HepG2 (cell line): ENCODE data around the gene ZER1. TPM values are rescaled to one million over a fixed set of nuclear protein-coding genes. Genes with fewer than 3 reads are reported as not detected.

ENCODE experiments used
- ATAC-seq: fragments of 200-7000 bp; cut with Tn5 transposase; 3 replicates; pipeline ENCODE4 v1.9.1; 2020; ENCODE audit warnings: mild to moderate bottlenecking, moderate library complexity
- BruUV-seq: library from RNA; stranded (reverse); fragments of 400-500 nt; replicated peaks from 2 replicates; lab custom pipeline; 2021; lab: Mats Ljungman, UMichigan
- CTCF ChIA-PET: fragments of 300-600 bp; formaldehyde crosslinking; extraction: SDS; loops from one replicate; lab custom pipeline; 2021; ENCODE audit warnings: low total read pairs, inconsistent platforms, low intra/inter-chr PET ratio; lab: Yijun Ruan, JAX
- POLR2A ChIA-PET: fragments of 350-600 bp; sonication (Branson Sonifier 250); formaldehyde crosslinking; loops from one replicate; lab custom pipeline; 2020; ENCODE audit warnings: antibody characterized with exemption, inconsistent platforms; lab: Yijun Ruan, JAX
- DNase-seq: peaks from one replicate; pipeline ENCODE4 v3.0.0-alpha.2; 2015; ENCODE audit warnings: low spot score
- FAIRE-seq: peaks from 3 replicates; lab custom pipeline; 2011; peaks lifted over from hg19 to GRCh38; lab: Jason Lieb, UNC
- H2AFZ ChIP-seq: one replicate; pipeline ENCODE4 v1.6.1; 2011; ENCODE audit warnings: low read length, inconsistent platforms
- H3K27ac ChIP-seq: fragments of 300-600 bp; 3 replicates; pipeline ENCODE4 v1.8.0; 2011; ENCODE audit warnings: mixed run types, mild to moderate bottlenecking, mixed read lengths, low read length, inconsistent platforms; ENCODE audit not compliant: insufficient read depth; ENCODE audit errors: extremely low read length
- H3K27me3 ChIP-seq, 2 experiments: fragments of 200-600 bp in 1 of 2; 2 replicates in 1 of 2; 3 replicates in 1 of 2; pipeline versions ENCODE4 v1.6.0 to v1.8.0; 2011; ENCODE audit warnings: low read length in 2 of 2, mild to moderate bottlenecking in 2 of 2, moderate library complexity in 2 of 2, inconsistent platforms in 1 of 2; ENCODE audit not compliant: insufficient read depth in 2 of 2, control insufficient read depth in 1 of 2
- H3K36me3 ChIP-seq, 2 experiments: fragments of 200-600 bp in 1 of 2; replicated peaks in 1 of 2; 2 replicates in 1 of 2; 3 replicates in 1 of 2; pipeline versions ENCODE4 v1.5.1 to v1.8.0; 2011; ENCODE audit warnings: low read length in 2 of 2, inconsistent platforms in 1 of 2; ENCODE audit not compliant: insufficient read depth in 2 of 2, control insufficient read depth in 1 of 2
- H3K4me1 ChIP-seq: 2 replicates; pipeline ENCODE4 v1.5.1; 2012; ENCODE audit warnings: low read length, inconsistent platforms; ENCODE audit not compliant: insufficient read depth
- H3K4me2 ChIP-seq: 2 replicates; pipeline ENCODE4 v1.6.0; 2011; ENCODE audit warnings: low read depth, low read length, inconsistent platforms
- H3K4me3 ChIP-seq, 3 experiments: fragments of 200-600 bp in 1 of 3; sonication (generic), shearing (Covaris generic) in 1 of 3; replicated peaks in 1 of 3; 2 replicates each; pipeline ENCODE4 v1.5.1; 2011 to 2016; ENCODE audit warnings: low read length in 3 of 3, inconsistent platforms in 2 of 3, low read depth in 2 of 3, mild to moderate bottlenecking in 2 of 3, control low read depth in 1 of 3, mixed read lengths in 1 of 3; ENCODE audit not compliant: insufficient read depth in 1 of 3
- H3K79me2 ChIP-seq: one replicate; pipeline ENCODE4 v1.6.1; 2011; ENCODE audit warnings: low read length, inconsistent platforms; ENCODE audit not compliant: insufficient read depth
- H3K9ac ChIP-seq: 2 replicates; pipeline ENCODE4 v1.6.0; 2011; ENCODE audit warnings: mild to moderate bottlenecking, low read depth, low read length, inconsistent platforms; ENCODE audit not compliant: insufficient read depth
- H3K9me3 ChIP-seq: 2 replicates; pipeline ENCODE4 v1.5.1; 2012; ENCODE audit warnings: mild to moderate bottlenecking, low read length
- H4K20me1 ChIP-seq: 2 replicates; pipeline ENCODE4 v1.6.0; 2011; ENCODE audit warnings: inconsistent platforms, mild to moderate bottlenecking, low read length, moderate library complexity; ENCODE audit not compliant: insufficient read depth
- ATM ChIP-seq: fragments of 450-650 bp; IDR thresholded peaks from 2 replicates; pipeline ENCODE4 v1.7.1; 2017; ENCODE audit warnings: mild to moderate bottlenecking, borderline replicate concordance
- DMAP1 ChIP-seq: IDR thresholded peaks from 2 replicates; pipeline ENCODE4 v1.6.1; 2016
- MEIS1 ChIP-seq: sonication (generic); formaldehyde crosslinking; IDR thresholded peaks from 2 replicates; pipeline ENCODE4 v1.9.0; 2021; ENCODE audit warnings: mild to moderate bottlenecking, missing genetic modification reagents, moderate library complexity, borderline replicate concordance
- MTA3 ChIP-seq: sonication (generic); formaldehyde crosslinking; IDR thresholded peaks from 2 replicates; pipeline ENCODE4 v1.4.0; 2020; ENCODE audit warnings: missing genetic modification reagents
- SRY ChIP-seq: sonication (generic); formaldehyde crosslinking; IDR thresholded peaks from 2 replicates; pipeline ENCODE4 v1.8.0; 2022; ENCODE audit warnings: mild to moderate bottlenecking, missing genetic modification reagents
- TBX3 ChIP-seq: fragments of 450-650 bp; IDR thresholded peaks from 2 replicates; pipeline ENCODE4 v1.6.1; 2017; ENCODE audit warnings: antibody characterized with exemption, mild to moderate bottlenecking, inconsistent platforms, borderline replicate concordance
- TFAP4 ChIP-seq: sonication (generic); IDR thresholded peaks from 2 replicates; pipeline ENCODE4 v1.6.1; 2016; ENCODE audit warnings: low read depth, borderline replicate concordance
- ZNF121 ChIP-seq: sonication (generic); formaldehyde crosslinking; IDR thresholded peaks from 2 replicates; pipeline ENCODE4 v1.5.0; 2020; ENCODE audit warnings: mild to moderate bottlenecking, missing genetic modification reagents
- WGBS: methylation state at CpG from one replicate; pipeline ENCODE4 v1.1.6; 2017; ENCODE audit warnings: low lambda C conversion rate; 5-methylcytosine and 5-hydroxymethylcytosine counted together
- in situ Hi-C: cut with HindIII; loops from 2 replicates; pipeline ENCODE4 v1.10.0; 2017; ENCODE audit warnings: low pct_unique_long_range_greater_than_20kb; ENCODE audit not compliant: extremely low pct_ligation_motif_present
- intact Hi-C: fragments of 100-400 bp; cut with micrococcal nuclease; formaldehyde crosslinking; loops from one replicate; pipeline ENCODE4 v1.10.0; 2022; ENCODE audit not compliant: unreplicated experiment
- polyA plus RNA-seq, 8 experiments: library from polyadenylated mRNA; depleted of rRNA in 3 of 8; stranded (reverse) in 7 of 8; unstranded in 1 of 8; fragments of >200 nt; fragmentation: Illumina TruSeq in 4 of 8; extraction: Trizol in 4 of 8; gene quantifications; 2 replicates each; pipeline versions ENCODE4 v1.2.1 to v1.2.3, GENCODE V29; 2011 to 2016; ENCODE audit warnings: low read depth in 4 of 8, missing spikeins in 1 of 8, mixed read lengths in 1 of 8; ENCODE audit not compliant: insufficient read depth in 1 of 8
- total RNA-seq, 5 experiments: library from RNA; depleted of rRNA; stranded (reverse); fragments of >200 nt; fragmentation: Illumina TruSeq; extraction: Trizol; gene quantifications; 2 replicates each; pipeline ENCODE4 v1.2.3, GENCODE V29; 2016; ENCODE audit warnings: low read depth in 1 of 5

Gene ZER1
- total and polyA plus RNA-seq, 2 of the 13 experiments (the other 11 are each of a cell fraction or from before 2014, with no cell fraction given) = 7.7 to 40.0 TPM

DNA sequence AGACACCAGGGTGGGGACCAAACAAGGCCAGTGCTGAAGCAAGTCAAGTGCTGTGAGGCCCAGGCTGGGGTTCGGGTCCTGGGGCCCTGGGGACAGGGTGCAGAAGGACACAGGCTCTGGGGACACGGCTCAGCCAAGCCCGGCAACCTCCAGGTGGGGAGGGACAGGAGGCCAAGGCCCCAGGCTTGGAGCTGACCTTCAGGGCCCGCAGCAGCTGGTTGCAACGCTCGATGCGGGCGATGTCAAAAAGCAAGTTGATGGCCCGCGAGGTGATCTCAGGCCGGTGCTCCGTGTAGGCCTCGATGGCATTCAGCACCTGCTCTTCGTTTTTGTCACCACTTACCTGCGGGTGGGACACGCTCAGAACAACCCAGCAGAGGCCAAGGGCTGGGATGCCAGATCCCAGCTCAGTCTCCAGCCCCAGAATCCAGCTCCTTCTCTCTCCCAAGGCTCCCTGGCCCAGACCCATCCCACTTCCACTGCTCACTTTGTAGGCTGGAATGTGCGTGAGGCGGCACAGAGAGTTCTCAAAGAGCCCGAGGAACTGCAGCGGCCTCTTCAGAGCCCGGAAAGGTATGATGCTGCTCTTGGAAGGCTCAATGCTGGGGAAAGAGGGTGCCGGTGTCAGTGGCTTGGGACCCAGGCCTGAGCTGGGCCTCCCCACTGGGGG is 20.7 kb downstream of the ZER1 start:
- H3K4me1 ChIP-seq = no peaks in the 10 kb centered on the region
- WGBS = 91% methylated on average over 12 of the region's 22 CpGs
- H3K27ac ChIP-seq = no peak overlapping the region
- no peaks in the 10 kb centered on the region for H3K27me3 ChIP-seq
- intact Hi-C loops (no loop called here), in situ Hi-C loops (no loop called here)
- FAIRE-seq = no peak
- H3K9ac ChIP-seq = no peak overlapping the region
- TF ChIP-seq DMAP1 = no peak
- TF ChIP-seq MEIS1 (CRISPR knock-in tag) = no peak
- no peak for TF ChIP-seq TFAP4
- no peak for TF ChIP-seq TBX3
- TF ChIP-seq MTA3 (CRISPR knock-in tag) = no peak
- no peak for TF ChIP-seq ATM
- ChIA-PET POLR2A (interaction anchor here (0.5 kb wide), 1 partner anchor 14 kb away, joined by 3 read pairs; no protein-coding TSS in a partner anchor), CTCF (no interaction called here)
- H4K20me1 ChIP-seq = no peaks in the 10 kb centered on the region
- H3K79me2 ChIP-seq = no peaks in the 10 kb centered on the region
- peaks cover 10 to 18% of the 10 kb centered on the region in 2 experiments; a peak in 4 of 5 replicates for H3K36me3 ChIP-seq
- H3K4me2 ChIP-seq = no peak overlapping the region
- H2AFZ ChIP-seq = no peak overlapping the region
- no TSS peak for BruUV-seq
- H3K4me3 ChIP-seq = no peak overlapping the region
- H3K9me3 ChIP-seq = no peaks in the 10 kb centered on the region
- no peak; the same call in 2 of the 3 replicates for ATAC-seq
- DNase-seq = no peak

DNA sequence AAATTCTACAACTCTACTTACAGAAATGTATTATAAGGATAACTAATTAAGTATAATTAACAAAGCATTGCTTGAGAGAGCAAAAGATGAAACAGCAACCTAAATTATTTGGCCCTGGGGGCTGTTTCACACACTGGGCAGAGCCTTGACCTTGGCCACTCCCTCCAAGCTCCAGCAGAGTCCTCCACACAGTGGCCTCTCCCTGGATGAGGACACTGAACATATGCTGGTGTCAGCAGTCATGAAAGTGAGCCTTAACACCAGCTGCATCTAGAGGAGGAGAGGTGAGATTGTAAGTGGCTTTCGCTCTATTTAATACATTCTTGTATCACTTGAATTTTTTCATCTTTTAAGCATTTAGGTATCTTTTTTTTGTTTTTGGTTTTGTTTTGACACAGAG is 24.5 kb downstream of the ZER1 start:
- CTCF ChIA-PET = no interaction called here
- TF ChIP-seq SRY (CRISPR knock-in tag) (no peak), ZNF121 (CRISPR knock-in tag) (no peak)
- TF ChIP-seq, all 625 proteins: peak for 0
- H3K9me3 ChIP-seq = no peaks in the 10 kb centered on the region
- no peak for FAIRE-seq
- WGBS = 93% methylated on average over 1 of the region's 1 CpG
- H3K4me3 ChIP-seq = no peak overlapping the region
- no peaks in the 10 kb centered on the region for H4K20me1 ChIP-seq
- intact Hi-C loops = no loop called here
- H3K27ac ChIP-seq = no peak overlapping the region
- no peak overlapping the region for H3K9ac ChIP-seq
- H3K36me3 ChIP-seq = peaks cover 5 to 8% of the 10 kb centered on the region in 2 experiments; a peak in 2 of 5 replicates
- BruUV-seq = no TSS peak
- ATAC-seq = no peak
- no peaks in the 10 kb centered on the region for H3K79me2 ChIP-seq
- no peak overlapping the region for H3K4me2 ChIP-seq
- no peak for DNase-seq
- in situ Hi-C loops = no loop called here
- H2AFZ ChIP-seq = no peak overlapping the region
- H3K4me1 ChIP-seq = no peaks in the 10 kb centered on the region
- POLR2A ChIA-PET = no interaction called here
- no peaks in the 10 kb centered on the region for H3K27me3 ChIP-seq
